SK-N-MC (cell line): Measurements from ENCODE around the gene CBLN1.

Source experiments
- EZH2 ChIP-seq: fragments of 200-600 bp; sonication (generic); IDR thresholded peaks from one replicate; pipeline ENCODE4 v1.6.1; 2017; ENCODE audit warnings: antibody characterized with exemption
- POLR2AphosphoS5 ChIP-seq: IDR thresholded peaks from 2 replicates; pipeline ENCODE4 v1.6.1; 2012; ENCODE audit warnings: mild to moderate bottlenecking, low read depth, low read length, borderline replicate concordance

DNA sequence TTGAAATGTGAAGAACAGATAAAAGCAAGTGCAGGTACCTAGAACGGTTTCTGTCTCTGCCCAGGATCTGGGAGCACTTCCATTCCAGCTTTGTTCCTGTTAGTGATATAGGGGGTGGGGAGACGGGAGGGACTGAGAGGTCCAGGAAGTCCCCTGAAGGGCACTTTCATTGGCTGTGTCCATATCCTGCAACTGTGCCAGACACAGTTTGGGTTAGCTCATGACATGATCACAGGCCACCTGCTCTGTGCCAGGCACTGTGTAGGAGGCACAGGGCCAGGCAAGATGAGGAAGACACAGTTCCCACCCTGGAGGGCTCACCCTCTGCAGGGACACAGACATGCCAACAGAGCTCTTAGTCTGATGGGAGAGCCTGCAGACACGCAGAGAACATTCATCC lies 7.9 kb downstream of the CBLN1 start:
- TF ChIP-seq POLR2AphosphoS5 (no peak), EZH2 (no peak)
